ENCODE results near the gene KMT5C.
A peak's percentile ranks its signal among the peaks of the same experiment; 100 is the strongest.

The KMT5C gene

GRCh38 chr19:55385724-55386492 lies 46.2 kb downstream of the KMT5C start, which contains the start of gene RPL28:
TSS of gene RPL28 (plus strand) at chr19:55385932. CDS start at chr19:55386358, 426 bp downstream.
- H3K36me3 ChIP-seq (ENCODE audit: control insufficient read depth in 1 of 2, insufficient read depth in 2 of 2, low read length in 2 of 2): peaks cover 42% of the 10 kb centered on the region in 2 experiments
- H3K4me1 ChIP-seq (ENCODE audit: control insufficient read depth in 1 of 2, insufficient read depth in 2 of 2, low read length in 2 of 2): peaks cover 37% of the 10 kb centered on the region in 2 experiments
- H4K8ac ChIP-seq (ENCODE audit: low read depth, low read length): peak within 1 kb of the TSS; percentile 92
- H2BK12ac ChIP-seq (ENCODE audit: low read length): peak within 1 kb of the TSS; percentile 15
- H4K91ac ChIP-seq (ENCODE audit: low read depth, low read length): peak within 1 kb of the TSS; percentile 86
- H3K79me1 ChIP-seq (ENCODE audit: low read length): peaks cover 16% of the 10 kb centered on the region
- H3K27me3 ChIP-seq (ENCODE audit: insufficient read depth, low read length): no peaks in the 10 kb centered on the region
- H3K18ac ChIP-seq (ENCODE audit: low read length): peak within 1 kb of the TSS; percentile 94
- H3K4ac ChIP-seq (ENCODE audit: low read depth, low read length): peak within 1 kb of the TSS; percentile 98
- H3K9ac ChIP-seq (ENCODE audit: low read length): peak within 1 kb of the TSS; percentile 84
- WGBS (ENCODE audit: extremely low coverage, insufficient coverage, insufficient read length): no CpG with 5 or more reads among the region's 68 CpGs
- peak within 1 kb of the TSS; percentile 94 for H3K14ac ChIP-seq (ENCODE audit: low read length)
- H2BK120ac ChIP-seq (ENCODE audit: insufficient read depth, low read length, poor library complexity): peak within 1 kb of the TSS; percentile 83
- peak within 1 kb of the TSS; percentile 77 for H2AK5ac ChIP-seq (ENCODE audit: low read length)
- no peaks in the 10 kb centered on the region for H3K9me3 ChIP-seq (ENCODE audit: insufficient read depth, low read depth, low read length)
- peaks cover 28% of the 10 kb centered on the region for H3K79me2 ChIP-seq (ENCODE audit: control insufficient read depth, insufficient read depth, low read length, poor library complexity)
- H3K23ac ChIP-seq (ENCODE audit: low read length): no peak within 1 kb of the TSS
- peak within 1 kb of the TSS; percentile 93 for H3K4me3 ChIP-seq (ENCODE audit: low read depth, low read length)
- H2AFZ ChIP-seq (ENCODE audit: insufficient read depth, low read length, poor library complexity): peak within 1 kb of the TSS; percentile 18
- DNase-seq: peak; percentile 98 to 100
- H2BK5ac ChIP-seq (ENCODE audit: low read depth, low read length, poor library complexity): peak within 1 kb of the TSS; percentile 80
- peak within 1 kb of the TSS; percentile 72 for H4K12ac ChIP-seq (ENCODE audit: low read depth, low read length)
- peak within 1 kb of the TSS; percentile 83 for H3K4me2 ChIP-seq (ENCODE audit: low read length)
- peak within 1 kb of the TSS; percentile 88 for H3K27ac ChIP-seq (ENCODE audit: low read depth, low read length)

GRCh38 chr19:55386493-55386971 lies 46.9 kb downstream of the KMT5C start:
- H3K4me2 ChIP-seq (ENCODE audit: low read length): peak overlapping the region; percentile 83
- H3K27ac ChIP-seq (ENCODE audit: low read depth, low read length): peak overlapping the region; percentile 4
- peak overlapping the region; percentile 98 for H3K4ac ChIP-seq (ENCODE audit: low read depth, low read length)
- DNase-seq: peak; percentile 67 to 71
- no peak overlapping the region for H4K8ac ChIP-seq (ENCODE audit: low read depth, low read length)
- H3K36me3 ChIP-seq (ENCODE audit: control insufficient read depth in 1 of 2, insufficient read depth in 2 of 2, low read length in 2 of 2): peaks cover 46 to 47% of the 10 kb centered on the region in 2 experiments
- H3K9ac ChIP-seq (ENCODE audit: low read length): peak overlapping the region; percentile 84
- H3K9me3 ChIP-seq (ENCODE audit: insufficient read depth, low read depth, low read length): no peaks in the 10 kb centered on the region
- H4K91ac ChIP-seq (ENCODE audit: low read depth, low read length): peak overlapping the region; percentile 15
- H2BK12ac ChIP-seq (ENCODE audit: low read length): no peak overlapping the region
- H4K12ac ChIP-seq (ENCODE audit: low read depth, low read length): no peak overlapping the region
- H3K18ac ChIP-seq (ENCODE audit: low read length): peak overlapping the region; percentile 94
- no peak overlapping the region for H2BK5ac ChIP-seq (ENCODE audit: low read depth, low read length, poor library complexity)
- no peak overlapping the region for H2AFZ ChIP-seq (ENCODE audit: insufficient read depth, low read length, poor library complexity)
- peak overlapping the region; percentile 93 for H3K4me3 ChIP-seq (ENCODE audit: low read depth, low read length)
- H3K27me3 ChIP-seq (ENCODE audit: insufficient read depth, low read length): no peaks in the 10 kb centered on the region
- no peak overlapping the region for H3K23ac ChIP-seq (ENCODE audit: low read length)
- peaks cover 16% of the 10 kb centered on the region for H3K79me1 ChIP-seq (ENCODE audit: low read length)
- H3K4me1 ChIP-seq (ENCODE audit: control insufficient read depth in 1 of 2, insufficient read depth in 2 of 2, low read length in 2 of 2): peaks cover 37% of the 10 kb centered on the region in 2 experiments
- peak overlapping the region; percentile 37 for H2BK120ac ChIP-seq (ENCODE audit: insufficient read depth, low read length, poor library complexity)
- H3K79me2 ChIP-seq (ENCODE audit: control insufficient read depth, insufficient read depth, low read length, poor library complexity): peaks cover 28% of the 10 kb centered on the region
- WGBS (ENCODE audit: extremely low coverage, insufficient coverage, insufficient read length): no CpG with 5 or more reads among the region's 33 CpGs
- H2AK5ac ChIP-seq (ENCODE audit: low read length): peak overlapping the region; percentile 77
- peak overlapping the region; percentile 94 for H3K14ac ChIP-seq (ENCODE audit: low read length)

GRCh38 chr19:55387736-55388497 lies 48.2 kb downstream of the KMT5C start:
- Histone ChIP-seq H2BK12ac (ENCODE audit: low read length) (no peak overlapping the region), H3K18ac (ENCODE audit: low read length) (peak overlapping the region; percentile 9), H3K4ac (ENCODE audit: low read depth, low read length) (peak overlapping the region; percentile 38), H2BK120ac (ENCODE audit: insufficient read depth, low read length, poor library complexity) (no peak overlapping the region), H3K79me1 (ENCODE audit: low read length) (peaks cover 16% of the 10 kb centered on the region), H3K4me2 (ENCODE audit: low read length) (peak overlapping the region; percentile 83), H2AFZ (ENCODE audit: insufficient read depth, low read length, poor library complexity) (no peak overlapping the region), H3K14ac (ENCODE audit: low read length) (no peak overlapping the region), H3K36me3 (ENCODE audit: control insufficient read depth in 1 of 2, insufficient read depth in 2 of 2, low read length in 2 of 2) (peaks cover 46 to 47% of the 10 kb centered on the region in 2 experiments), H3K27me3 (ENCODE audit: insufficient read depth, low read length) (no peaks in the 10 kb centered on the region), H3K27ac (ENCODE audit: low read depth, low read length) (no peak overlapping the region), H4K91ac (ENCODE audit: low read depth, low read length) (no peak overlapping the region), H3K79me2 (ENCODE audit: control insufficient read depth, insufficient read depth, low read length, poor library complexity) (peaks cover 28% of the 10 kb centered on the region), H3K9me3 (ENCODE audit: insufficient read depth, low read depth, low read length) (no peaks in the 10 kb centered on the region), H3K4me3 (ENCODE audit: low read depth, low read length) (peak overlapping the region; percentile 35), H3K23ac (ENCODE audit: low read length) (no peak overlapping the region), H4K12ac (ENCODE audit: low read depth, low read length) (no peak overlapping the region), H3K9ac (ENCODE audit: low read length) (peak overlapping the region; percentile 50), H3K4me1 (ENCODE audit: control insufficient read depth in 1 of 2, insufficient read depth in 2 of 2, low read length in 2 of 2) (peaks cover 37 to 44% of the 10 kb centered on the region in 2 experiments), H4K8ac (ENCODE audit: low read depth, low read length) (no peak overlapping the region), H2AK5ac (ENCODE audit: low read length) (no peak overlapping the region), H2BK5ac (ENCODE audit: low read depth, low read length, poor library complexity) (no peak overlapping the region)
- WGBS (ENCODE audit: extremely low coverage, insufficient coverage, insufficient read length): no CpG with 5 or more reads among the region's 24 CpGs
- no peak for DNase-seq

Measured in trophoblast cell (in vitro differentiated cells and primary cell).